HG02571 (cell line): ENCODE measurements around the gene CCDC88C.

ENCODE experiments used
- ATAC-seq: cut with Tn5 transposase; IDR thresholded peaks from one replicate; pipeline ENCODE4 v1.9.1; 2021; ENCODE audit warnings: mild to moderate bottlenecking, moderate library complexity; ENCODE audit not compliant: unreplicated experiment

Gene CCDC88C

DNA sequence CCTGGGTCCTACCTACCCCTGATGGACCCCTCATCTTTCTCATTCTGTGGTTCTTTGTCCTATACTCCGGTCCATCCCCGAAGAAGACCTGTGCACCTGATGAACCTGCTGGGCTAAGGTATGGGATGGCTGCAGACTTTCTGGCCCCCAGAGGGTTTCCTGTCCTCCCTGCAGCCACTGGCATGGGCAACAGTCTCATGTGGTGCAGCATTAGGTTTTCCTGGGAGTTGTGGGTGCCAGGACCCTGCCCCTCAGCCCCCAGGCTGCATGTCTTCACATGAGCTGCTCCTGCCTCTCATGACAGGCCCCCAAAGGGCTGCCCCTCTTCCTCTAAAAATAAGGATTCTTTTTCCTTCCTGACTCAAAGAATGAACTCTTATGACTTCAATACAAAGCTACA is 100.9 kb downstream of the CCDC88C start:
- ATAC-seq = no peak

DNA sequence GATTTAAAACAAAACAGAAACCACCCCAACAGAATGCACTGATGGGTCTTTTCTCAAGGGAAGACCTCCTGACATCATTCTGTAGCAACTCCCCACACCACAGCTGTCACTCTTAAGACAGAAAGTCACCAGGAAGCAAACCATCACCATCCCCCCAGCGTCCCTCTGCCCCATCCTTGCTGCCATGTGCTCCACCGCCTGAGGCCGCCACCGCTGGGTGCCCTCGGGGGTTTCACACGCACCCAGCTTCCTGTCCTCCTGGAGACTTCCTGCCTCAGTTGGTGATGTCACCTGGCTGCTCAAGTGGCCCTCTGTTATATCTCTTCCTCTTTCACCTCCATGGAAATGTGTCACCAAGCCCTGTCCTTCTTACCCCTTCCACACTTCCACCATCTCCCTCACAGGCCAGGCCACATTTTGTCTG is 101.8 kb downstream of the CCDC88C start:
- peak; percentile 56 for ATAC-seq

DNA sequence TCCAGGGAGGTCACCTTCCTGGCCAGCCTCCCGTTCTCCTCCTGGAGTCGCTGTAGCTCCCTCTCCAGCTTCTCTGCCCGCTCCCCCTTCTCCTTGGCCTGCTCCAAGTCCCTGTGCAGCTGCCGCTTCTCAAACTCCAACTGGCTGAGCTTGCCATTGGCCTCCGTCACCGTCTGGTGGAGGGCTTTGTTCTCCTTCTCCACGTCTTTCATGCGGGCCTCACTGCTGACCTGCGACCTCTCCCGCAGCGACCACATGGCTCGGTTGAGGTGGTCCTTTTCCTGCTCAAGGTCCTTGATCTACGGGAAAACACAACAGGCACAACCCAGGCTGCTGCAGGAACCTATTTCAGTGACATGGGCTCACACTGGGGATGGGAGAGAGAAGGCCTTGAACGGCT is 103.8 kb downstream of the CCDC88C start:
- no peak for ATAC-seq

DNA sequence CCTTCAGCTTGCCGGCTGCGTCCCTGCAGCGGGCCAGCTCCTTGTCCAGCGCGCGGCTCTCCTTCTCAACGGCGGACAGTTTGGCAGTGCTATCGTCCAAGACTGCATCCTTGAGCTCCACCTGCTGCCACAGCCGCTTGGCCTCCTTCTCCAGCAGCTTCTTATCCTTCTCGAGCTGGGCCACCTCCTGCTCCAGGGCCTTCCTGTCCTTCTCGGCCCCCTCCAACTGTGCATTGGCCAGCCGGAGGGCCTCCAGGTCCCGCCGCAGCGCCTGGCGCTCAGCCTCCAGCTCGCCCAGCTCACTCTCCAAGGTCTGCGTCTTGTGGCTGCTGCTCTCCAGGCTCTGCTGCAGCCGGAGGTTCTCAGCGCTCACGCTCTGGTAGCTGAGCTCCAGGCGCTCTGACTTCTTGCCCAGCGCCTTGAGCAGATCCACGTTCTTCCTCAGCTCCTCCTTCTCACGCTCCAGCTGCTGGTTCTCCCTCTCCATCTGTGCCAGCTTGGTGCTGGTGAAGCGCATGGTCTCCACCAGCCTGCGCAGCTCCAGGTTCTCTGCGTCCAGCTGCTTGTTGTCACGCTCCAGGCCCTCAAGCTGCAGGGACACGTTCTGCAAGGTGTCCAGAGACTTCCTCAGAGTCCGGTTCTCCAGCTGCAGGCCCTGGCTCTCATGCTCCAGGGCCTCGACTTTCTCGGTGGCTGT is 104.3 kb downstream of the CCDC88C start:
- ATAC-seq = no peak

DNA sequence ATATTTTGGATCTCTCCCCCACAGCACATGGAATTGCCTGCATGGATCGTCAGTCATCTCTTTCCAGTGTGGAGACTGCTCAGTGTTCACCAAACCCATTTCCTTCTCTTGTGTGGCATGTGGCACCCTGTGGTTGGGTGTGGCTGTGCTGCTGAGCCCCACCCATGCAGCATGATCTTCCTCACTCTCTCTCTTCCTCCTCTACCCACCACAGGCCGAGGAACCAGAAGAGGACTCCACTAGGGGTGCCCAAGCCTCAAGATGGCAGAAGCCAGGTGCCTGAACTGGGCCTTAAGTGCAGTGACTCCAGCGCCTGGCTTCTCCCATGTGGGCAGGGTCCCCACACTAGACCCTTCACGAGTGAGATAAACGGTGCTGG is 106.3 kb downstream of the CCDC88C start:
- ATAC-seq = no peak

DNA sequence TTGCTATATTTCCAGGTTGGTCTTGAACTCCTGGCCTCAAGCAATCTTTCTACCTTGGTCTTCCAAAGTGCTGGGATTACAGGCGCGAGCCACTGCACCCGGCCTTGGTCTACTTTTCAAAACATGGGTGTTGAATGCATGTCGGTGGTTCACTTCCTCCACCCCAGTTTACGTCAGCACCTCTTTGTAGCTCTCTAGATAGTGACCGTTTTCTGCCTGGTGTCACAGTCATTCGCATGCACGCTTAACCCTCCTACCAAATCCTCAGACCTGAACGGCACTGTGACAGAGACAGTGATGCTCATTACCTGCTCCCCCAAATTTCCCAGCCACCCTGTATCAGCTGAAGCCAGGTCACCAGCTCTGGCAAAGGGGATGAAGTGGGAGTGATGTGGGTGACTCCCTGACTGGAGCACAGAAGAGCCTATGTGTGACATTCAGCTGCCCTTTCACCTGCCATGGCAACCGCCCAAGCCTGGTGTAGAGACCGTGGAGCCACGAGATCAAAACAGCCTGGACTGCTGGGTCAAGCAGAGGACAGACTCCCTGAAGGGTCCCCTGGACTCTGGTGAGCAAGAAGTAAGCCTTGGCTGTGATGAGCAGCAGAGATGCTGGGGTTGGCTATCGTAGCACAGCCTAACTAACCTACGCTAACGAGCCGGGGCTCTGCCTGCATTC is 106.9 kb downstream of the CCDC88C start:
- ATAC-seq = no peak

DNA sequence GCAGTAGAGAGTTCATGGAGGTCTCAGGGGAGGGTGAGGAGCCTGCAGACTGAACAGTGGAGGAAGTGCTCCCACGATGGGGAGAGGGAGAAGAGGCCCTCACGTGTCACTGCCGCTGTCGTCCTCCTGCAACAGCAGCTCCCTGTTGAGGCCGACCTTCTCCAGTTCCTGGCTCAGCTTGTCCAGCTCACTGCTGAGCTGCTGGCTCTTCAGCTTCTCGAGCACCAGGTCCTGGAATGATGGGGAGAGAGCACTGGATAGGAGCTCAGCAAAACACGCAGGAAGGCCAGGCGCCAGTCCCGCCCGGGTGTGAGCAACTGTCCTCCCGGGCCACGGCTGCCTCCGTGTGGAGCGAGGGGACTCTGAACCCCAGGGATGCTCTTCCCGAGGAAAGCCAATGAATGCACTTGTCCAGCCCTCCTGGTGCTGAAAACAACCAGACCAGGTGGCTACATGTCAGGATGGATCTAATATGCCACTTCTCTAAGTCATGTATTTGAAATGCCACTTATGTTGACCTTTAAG is 107.8 kb downstream of the CCDC88C start:
- ATAC-seq = no peak

DNA sequence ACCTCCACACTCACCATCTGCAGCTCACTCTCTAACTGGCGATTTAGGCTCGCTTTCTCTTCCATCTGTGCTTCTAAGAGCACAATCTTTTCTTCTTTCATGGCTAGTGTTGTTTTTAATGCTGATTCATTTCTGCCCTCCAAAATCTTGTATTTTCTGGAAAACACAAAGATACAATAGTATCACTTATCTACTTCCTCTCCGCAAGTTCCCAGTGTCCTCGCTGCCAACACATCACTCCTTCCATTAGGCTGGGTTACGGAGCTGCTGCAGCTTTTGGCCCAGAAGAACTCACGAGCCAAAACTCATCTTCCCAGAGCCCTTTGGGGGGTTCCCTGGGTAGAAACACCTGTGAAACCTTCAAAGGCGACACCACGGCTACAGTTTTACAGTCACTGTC is 109.3 kb downstream of the CCDC88C start:
- no peak for ATAC-seq

DNA sequence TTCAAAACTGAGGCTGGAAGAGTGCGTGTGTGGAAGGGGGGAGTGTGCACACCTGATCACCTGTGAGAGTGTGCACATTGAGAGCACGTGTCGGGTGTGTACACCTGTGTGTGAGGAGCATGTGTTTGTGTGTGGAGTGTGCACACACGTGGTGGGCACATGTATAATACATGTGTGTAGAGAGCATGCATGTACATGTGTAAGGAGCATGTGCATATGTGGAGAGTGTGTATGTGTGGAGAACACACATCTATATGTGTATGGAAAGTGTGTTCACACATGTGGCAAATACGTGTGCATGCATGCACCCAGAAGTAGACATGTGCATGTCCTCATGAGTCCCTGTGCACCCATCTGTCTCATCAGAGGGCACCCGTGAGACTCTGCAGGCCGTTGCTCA is 110.0 kb downstream of the CCDC88C start:
- no peak for ATAC-seq

DNA sequence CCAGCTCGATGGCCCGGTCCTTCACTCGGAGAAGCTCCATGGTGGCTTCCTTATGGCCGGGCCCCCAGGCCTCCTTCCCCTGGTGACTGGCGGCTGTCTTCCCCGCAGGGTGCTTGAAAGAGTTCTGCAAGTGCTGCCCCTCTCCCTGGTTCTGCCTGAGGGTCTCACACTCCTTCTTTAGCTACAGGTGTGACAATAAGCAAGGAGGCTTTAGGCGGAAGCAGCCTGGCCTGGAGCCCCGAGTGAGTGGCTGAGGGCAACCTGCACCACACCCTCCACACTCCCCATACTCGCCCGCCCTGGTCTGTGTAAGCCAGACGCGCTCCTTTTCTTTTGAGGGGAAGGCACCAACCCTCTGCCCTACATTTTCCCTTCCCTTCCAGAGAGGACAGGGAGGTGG is 110.6 kb downstream of the CCDC88C start:
- no peak for ATAC-seq

DNA sequence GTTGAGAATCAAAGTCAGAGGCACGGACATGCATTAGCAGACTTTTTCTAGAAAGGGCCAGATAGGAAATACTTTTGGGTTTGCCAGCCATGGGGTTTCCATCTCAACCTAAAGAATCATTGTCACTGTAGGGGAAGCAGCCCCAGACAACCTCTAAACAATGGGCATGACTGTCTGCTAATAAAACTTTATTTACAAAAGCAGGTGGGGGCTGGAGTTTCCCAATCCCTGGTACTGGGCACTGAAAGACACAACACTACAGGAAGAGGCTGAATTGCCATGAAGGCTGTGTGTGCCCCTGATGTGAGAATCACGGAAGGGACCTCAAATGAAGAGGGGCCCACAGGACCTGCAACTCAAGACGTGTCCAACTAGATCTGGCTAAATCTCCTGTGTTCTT is 111.1 kb downstream of the CCDC88C start:
- ATAC-seq = no peak

DNA sequence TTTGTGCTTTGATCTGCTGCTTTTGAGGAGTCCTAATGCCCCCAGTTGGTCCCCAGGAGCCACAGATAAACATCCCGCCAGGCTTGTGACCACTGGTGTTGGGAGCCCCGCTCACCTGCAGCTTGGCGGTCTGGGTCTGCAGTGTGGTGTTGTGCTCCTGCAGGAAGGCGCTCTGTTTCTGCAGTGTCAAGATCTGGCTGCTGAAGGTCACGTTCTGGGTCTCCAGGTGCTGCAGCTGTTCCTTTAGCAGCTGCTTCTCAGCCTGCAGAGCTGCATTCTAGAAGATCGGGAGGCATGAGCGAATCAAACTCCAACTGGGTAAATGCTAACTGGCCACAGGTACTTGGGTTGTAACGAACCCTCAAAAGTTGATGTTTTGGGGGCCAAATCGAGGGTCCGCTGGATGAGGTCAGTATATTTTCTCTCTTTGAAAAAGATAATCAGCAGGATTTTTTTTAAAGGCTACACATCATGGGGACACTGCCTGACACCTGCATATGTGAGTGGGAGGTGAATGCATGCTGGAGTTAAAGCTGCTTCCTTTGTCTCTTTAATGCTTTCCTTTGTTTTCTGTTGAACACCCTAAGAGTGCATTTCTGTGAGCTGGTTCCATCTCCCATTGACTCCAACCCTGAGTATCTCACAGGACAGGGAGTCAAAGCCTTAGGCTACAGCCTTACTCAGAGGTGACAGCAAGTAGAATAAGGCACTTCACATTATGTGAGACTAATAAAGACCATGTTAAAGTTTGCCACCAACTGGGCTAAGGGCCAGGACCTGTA is 111.8 kb downstream of the CCDC88C start:
- ATAC-seq = no peak

DNA sequence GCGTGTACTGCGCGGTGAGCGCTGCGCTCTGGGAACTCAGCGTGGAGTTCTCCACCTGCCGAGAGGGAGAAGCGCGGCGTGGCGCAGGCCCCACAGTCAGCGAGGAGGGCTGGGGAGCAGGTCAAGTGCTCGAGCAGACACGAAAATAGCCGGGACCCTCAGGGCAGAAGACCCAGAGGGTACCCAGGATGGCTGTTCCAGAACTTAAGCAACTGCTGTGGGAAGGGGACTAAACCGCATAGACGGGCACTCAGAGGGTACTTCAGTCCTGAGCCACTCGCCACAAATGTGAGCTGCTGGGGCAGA is 113.7 kb downstream of the CCDC88C start:
- no peak for ATAC-seq

DNA sequence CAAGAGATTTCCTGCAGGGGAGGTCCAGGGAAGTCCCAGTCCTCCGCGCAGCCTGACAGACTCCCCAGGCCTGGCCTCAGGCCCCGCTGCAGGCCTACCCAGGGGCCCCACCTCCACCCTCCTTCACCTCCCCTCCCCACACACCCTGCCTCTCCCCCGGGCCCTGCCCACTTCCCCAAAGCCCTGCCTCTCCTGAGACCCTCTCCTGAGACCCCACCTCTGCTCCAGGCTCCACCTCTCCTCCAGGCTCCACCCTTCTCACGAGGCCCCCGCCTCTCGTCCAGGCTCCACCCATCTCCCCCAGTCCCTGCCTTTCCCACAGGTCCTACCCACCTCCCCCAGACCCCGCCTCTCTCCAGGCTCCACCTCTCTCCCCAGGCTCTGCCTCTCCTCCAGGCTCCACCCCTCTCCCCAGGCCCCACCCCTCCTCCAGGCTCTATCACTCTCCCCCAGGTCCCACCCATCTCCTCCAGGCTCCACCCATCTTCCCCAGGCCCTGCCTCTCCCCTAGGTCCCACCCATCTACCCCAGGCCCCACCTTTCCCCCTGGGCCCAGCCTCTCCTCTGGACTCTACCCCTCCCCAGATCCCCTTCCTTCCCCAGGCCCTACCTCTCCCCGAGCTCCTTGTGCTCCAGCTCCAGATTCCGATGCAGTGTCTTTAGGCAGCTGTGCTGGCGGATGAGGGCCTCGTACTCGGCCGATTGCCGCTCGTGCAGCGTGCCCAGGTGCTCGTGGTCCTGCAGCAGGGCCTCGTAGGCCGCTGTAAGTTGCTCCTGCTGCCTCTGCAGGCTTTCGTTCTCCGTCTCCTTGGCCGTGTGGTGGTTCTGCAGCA is 114.3 kb downstream of the CCDC88C start:
- no peak for ATAC-seq

DNA sequence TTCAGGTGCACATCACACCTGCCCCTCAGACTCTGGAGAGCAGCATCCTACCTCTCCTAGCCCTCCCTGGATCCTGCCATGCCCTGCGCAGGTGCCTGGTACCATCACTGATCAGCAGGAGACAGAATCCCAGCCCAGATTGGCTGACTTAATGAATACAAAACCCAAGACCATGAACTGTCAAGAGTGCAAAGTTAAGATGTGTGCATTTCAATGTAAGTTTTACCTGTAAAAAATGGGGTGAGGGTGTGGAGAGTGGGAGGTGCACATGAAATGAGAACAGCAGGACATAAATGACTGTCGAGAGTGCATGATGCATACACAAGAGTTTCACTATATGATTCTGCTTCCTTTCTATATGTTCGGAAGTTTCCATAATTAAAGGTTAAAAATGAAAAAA is 115.2 kb downstream of the CCDC88C start:
- no peak for ATAC-seq

DNA sequence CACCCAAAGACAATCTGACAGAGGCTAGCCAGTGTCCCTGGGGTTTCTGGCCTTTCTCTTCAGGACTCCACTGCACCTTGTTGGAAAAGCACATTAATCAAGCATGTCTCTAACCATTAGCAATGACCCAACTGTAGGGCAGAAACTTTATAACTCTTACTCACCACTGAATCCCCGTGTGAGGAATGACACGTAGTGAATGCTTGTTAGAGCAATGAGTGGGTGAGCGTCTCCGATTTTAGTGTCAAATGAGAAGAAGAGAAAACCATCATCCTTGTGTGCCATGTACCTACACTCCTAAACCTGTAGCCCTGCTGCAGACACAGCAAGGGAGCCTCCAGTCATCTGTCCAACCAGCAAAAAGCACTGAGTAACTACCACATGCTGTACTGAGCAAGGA is 116.7 kb downstream of the CCDC88C start:
- no peak for ATAC-seq

DNA sequence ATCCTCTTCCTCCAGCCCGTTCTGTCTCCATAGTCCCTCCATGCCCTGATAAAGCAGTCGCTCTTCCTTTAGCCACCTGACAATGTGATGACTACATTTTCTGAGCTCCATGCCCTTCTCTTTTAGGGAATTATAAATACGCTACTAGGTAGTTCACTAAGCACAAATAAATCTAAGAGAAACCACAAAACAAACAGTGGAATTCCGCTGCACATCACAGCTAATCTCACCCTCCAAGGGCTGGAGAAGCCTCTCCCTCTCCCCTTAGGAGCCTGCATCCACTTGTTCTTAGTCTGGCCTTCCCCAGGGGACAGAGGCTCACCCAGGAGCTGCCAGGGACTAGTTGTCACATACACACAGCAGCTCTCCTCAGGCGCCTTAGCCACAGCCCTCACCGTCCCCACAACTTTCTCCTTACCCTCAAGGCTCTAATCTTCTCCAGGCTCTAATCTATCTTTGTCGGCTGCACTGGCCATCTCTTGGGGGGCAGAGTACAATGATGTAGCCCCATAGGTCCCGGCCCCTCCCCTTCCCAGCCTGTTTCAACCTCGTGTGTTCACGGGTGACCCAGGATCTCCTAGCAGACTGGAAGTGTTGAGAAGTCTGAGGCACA is 117.2 kb downstream of the CCDC88C start:
- no peak for ATAC-seq

DNA sequence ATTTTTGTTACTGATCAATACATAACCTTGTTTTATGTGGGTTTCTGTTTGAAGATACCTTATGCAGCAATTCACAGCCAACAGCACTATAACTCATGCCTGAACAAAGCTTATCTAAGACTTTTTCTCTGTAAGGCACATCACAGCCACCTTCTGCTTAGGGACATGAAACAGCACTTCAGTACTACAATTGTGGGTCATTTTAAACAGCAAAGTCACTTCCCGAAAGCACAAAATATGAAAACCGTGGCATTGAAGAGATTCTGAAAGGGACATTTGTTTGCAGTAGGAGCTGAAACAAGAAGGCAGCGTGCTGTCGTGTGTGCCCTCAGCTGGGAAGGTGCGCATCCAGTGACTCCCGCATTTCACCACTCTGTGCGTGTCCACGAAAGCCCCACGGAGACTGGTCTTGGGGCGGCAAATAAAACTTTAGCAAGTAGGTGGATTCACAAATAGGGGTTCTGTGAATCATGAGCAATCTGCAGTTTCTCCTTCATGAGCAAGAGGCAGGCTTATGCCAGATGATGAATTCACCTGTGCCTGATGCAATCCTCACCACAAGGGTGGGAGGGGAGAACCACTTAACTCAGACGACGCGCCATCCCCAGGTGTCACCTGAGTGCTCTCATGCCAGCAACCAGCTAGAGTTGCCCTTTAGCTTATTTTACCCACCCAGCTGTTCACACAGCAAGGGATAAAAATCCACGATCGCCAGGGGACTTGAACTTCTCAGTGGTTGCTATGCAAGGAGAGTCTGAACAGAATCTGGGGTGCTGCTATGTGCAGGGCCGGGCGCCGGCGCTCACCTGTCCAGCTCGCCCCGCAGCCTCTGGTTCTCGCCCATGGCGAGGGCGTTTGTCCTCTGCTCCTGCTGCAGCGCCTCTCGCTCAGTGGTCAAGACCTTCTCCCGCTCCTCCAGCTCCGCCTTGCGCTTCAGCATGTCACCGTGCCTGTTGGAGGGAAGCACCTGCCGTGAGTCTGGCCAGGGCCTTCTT is 118.2 kb downstream of the CCDC88C start:
- ATAC-seq = no peak

DNA sequence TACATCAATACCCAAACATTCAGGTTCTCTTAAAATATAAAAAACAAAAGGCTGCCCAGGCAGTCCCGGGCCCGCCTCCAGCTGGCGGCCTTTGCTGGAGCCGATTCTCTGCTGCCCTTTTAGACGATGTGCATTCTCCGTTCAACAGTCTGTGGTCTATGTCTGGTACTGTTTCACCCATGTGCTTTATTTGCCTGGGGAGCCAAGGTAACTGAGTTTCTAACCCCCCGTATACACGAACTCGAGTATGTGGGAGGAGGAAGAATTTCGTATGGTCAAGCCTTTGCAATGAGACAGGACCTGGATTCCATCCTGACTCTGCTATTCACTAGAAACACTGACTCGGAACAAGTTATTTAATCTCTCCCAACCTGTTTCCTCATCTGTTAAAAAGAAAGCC is 119.0 kb downstream of the CCDC88C start:
- no peak for ATAC-seq
